HEK293 (cell line): Measurements from ENCODE around the gene CD84.

Experiments used
- CTCF ChIA-PET: fragments of 350-600 bp; formaldehyde crosslinking; extraction: SDS; loops from one replicate; lab custom pipeline; 2021; ENCODE audit warnings: antibody characterized with exemption; lab: Yijun Ruan, JAX
- POLR2A ChIA-PET: fragments of 300-600 bp; formaldehyde crosslinking; extraction: SDS; loops from one replicate; lab custom pipeline; 2020; ENCODE audit warnings: antibody characterized with exemption, inconsistent platforms; lab: Yijun Ruan, JAX
- H3K27ac ChIP-seq: fragments of 200-500 bp; sonication (Bioruptor generic); 2 replicates; pipeline ENCODE4 v1.5.1; 2014; ENCODE audit warnings: low read depth, low read length, control low read depth, inconsistent platforms; ENCODE audit errors: extremely low read depth
- H3K36me3 ChIP-seq, 2 experiments: fragments of 200-500 bp in 1 of 2; sonication (Bioruptor generic) in 1 of 2; 1 replicate in 1 of 2; 2 replicates in 1 of 2; pipeline ENCODE4 v1.5.1; 2014 to 2017; ENCODE audit warnings: inconsistent platforms in 2 of 2, low read length in 2 of 2; ENCODE audit not compliant: control insufficient read depth in 2 of 2, insufficient read depth in 1 of 2
- H3K4me1 ChIP-seq: fragments of 200-500 bp; sonication (Bioruptor generic); 2 replicates; pipeline ENCODE4 v1.5.1; 2014; ENCODE audit warnings: mild to moderate bottlenecking, low read length, inconsistent platforms; ENCODE audit not compliant: control insufficient read depth, insufficient read depth
- H3K4me3 ChIP-seq: 2 replicates; pipeline ENCODE4 v1.5.1; 2011; ENCODE audit warnings: low read depth, mild to moderate bottlenecking, control low read depth, low read length, moderate library complexity
- H3K9me3 ChIP-seq: fragments of 200-500 bp; sonication (Bioruptor generic); 2 replicates; pipeline ENCODE4 v1.5.1; 2014; ENCODE audit warnings: low read depth, low read length, inconsistent platforms; ENCODE audit not compliant: control insufficient read depth, insufficient read depth
- ATF2 ChIP-seq: fragments of 450-650 bp; formaldehyde crosslinking; IDR thresholded peaks from 2 replicates; pipeline ENCODE4 v1.5.1; 2016; ENCODE audit warnings: missing biosample characterization, missing genetic modification characterization, low read depth
- CTCF ChIP-seq: fragments of 450-650 bp; formaldehyde crosslinking; IDR thresholded peaks from 2 replicates; pipeline ENCODE4 v1.5.1; 2016; ENCODE audit warnings: missing biosample characterization, missing genetic modification characterization
- KLF7 ChIP-seq: fragments of 450-650 bp; formaldehyde crosslinking; IDR thresholded peaks from 2 replicates; pipeline ENCODE4 v1.5.1; 2016; ENCODE audit warnings: missing biosample characterization, missing genetic modification characterization, borderline replicate concordance
- TCF7L2 ChIP-seq: IDR thresholded peaks from 2 replicates; pipeline ENCODE4 v1.6.1; 2011; ENCODE audit warnings: low read depth, mild to moderate bottlenecking, inconsistent platforms, low read length, moderate library complexity, borderline replicate concordance
- ZBTB10 ChIP-seq: fragments of 450-650 bp; formaldehyde crosslinking; IDR thresholded peaks from 2 replicates; pipeline ENCODE4 v1.5.1; 2016; ENCODE audit warnings: missing biosample characterization, missing genetic modification characterization
- ZBTB17 ChIP-seq: fragments of 450-650 bp; formaldehyde crosslinking; IDR thresholded peaks from 2 replicates; pipeline ENCODE4 v1.5.1; 2016; ENCODE audit warnings: missing biosample characterization, missing genetic modification characterization
- ZBTB7A ChIP-seq: fragments of 450-650 bp; formaldehyde crosslinking; IDR thresholded peaks from 2 replicates; pipeline ENCODE4 v1.5.1; 2016; ENCODE audit warnings: low read depth, missing biosample characterization, missing genetic modification characterization
- ZBTB8A ChIP-seq: fragments of 450-650 bp; formaldehyde crosslinking; IDR thresholded peaks from 2 replicates; pipeline ENCODE4 v1.5.1; 2016; ENCODE audit warnings: missing biosample characterization, missing genetic modification characterization
- ZNF16 ChIP-seq: fragments of 450-650 bp; formaldehyde crosslinking; IDR thresholded peaks from 2 replicates; pipeline ENCODE4 v1.5.1; 2016; ENCODE audit warnings: low read depth, missing biosample characterization, missing genetic modification characterization
- ZNF302 ChIP-seq: fragments of 450-650 bp; formaldehyde crosslinking; IDR thresholded peaks from 2 replicates; pipeline ENCODE4 v1.5.1; 2016; ENCODE audit warnings: missing biosample characterization, missing genetic modification characterization, low read depth
- ZNF449 ChIP-seq: fragments of 450-650 bp; formaldehyde crosslinking; IDR thresholded peaks from 2 replicates; pipeline ENCODE4 v1.5.1; 2017; ENCODE audit warnings: missing biosample characterization, mild to moderate bottlenecking, missing genetic modification characterization, moderate library complexity
- ZNF530 ChIP-seq: fragments of 450-650 bp; formaldehyde crosslinking; IDR thresholded peaks from 2 replicates; pipeline ENCODE4 v1.5.1; 2016; ENCODE audit warnings: low read depth, missing biosample characterization, missing genetic modification characterization
- ZNF624 ChIP-seq: fragments of 450-650 bp; formaldehyde crosslinking; IDR thresholded peaks from 2 replicates; pipeline ENCODE4 v1.5.1; 2017; ENCODE audit warnings: missing biosample characterization, missing genetic modification characterization
- ZNF658 ChIP-seq: fragments of 450-650 bp; formaldehyde crosslinking; IDR thresholded peaks from 2 replicates; pipeline ENCODE4; 2016; ENCODE audit warnings: missing biosample characterization, missing genetic modification characterization
- ZNF791 ChIP-seq: fragments of 450-650 bp; formaldehyde crosslinking; IDR thresholded peaks from 2 replicates; pipeline ENCODE4 v1.5.1; 2016; ENCODE audit warnings: missing biosample characterization, missing genetic modification characterization

CD84 gene

DNA sequence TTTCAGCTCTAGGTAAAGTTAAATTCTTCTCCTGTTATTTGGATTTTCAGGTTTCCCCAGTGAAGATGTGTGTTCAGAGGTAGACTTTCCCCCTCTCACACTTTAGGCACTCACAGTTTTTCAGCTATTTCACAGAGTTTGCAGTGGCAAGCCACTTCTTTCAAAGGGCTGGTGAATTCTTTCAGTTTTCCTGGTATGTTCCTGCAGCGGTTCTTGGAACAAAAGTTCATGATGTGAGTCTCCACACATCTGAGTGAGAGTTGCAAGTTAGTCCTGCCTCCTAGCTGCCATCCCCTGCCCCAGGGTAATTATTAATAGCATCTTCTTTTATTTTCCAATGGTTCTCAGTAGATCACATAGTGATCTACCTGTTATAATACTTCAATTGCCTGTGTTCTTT is 27.3 kb upstream of the CD84 start:
- no peaks in the 10 kb centered on the region for H3K36me3 ChIP-seq
- no peak overlapping the region for H3K4me3 ChIP-seq
- TF ChIP-seq ZNF530 (tag by site-specific recombination) (no peak), ZBTB10 (tag by site-specific recombination) (no peak), ZNF449 (no peak), ATF2 (no peak), ZBTB7A (tag by site-specific recombination) (no peak), CTCF (tag by site-specific recombination) (no peak), KLF7 (no peak), ZBTB17 (tag by site-specific recombination) (no peak), ZNF658 (tag by site-specific recombination) (no peak), ZNF791 (tag by site-specific recombination) (no peak), ZNF624 (tag by site-specific recombination) (no peak), ZNF16 (tag by site-specific recombination) (no peak), ZNF302 (no peak), ZBTB8A (tag by site-specific recombination) (no peak)
- TF ChIP-seq, all 188 proteins: peak for 0
- H3K4me1 ChIP-seq: no peaks in the 10 kb centered on the region
- no peak overlapping the region for H3K27ac ChIP-seq
- ChIA-PET CTCF (interaction anchor here (0.6 to 4.1 kb wide), 10 partner anchors 9 to 212 kb away, joined by 3 to 24 read pairs (median 4); no protein-coding TSS in a partner anchor), POLR2A (no interaction called here)
- H3K9me3 ChIP-seq: no peaks in the 10 kb centered on the region

DNA sequence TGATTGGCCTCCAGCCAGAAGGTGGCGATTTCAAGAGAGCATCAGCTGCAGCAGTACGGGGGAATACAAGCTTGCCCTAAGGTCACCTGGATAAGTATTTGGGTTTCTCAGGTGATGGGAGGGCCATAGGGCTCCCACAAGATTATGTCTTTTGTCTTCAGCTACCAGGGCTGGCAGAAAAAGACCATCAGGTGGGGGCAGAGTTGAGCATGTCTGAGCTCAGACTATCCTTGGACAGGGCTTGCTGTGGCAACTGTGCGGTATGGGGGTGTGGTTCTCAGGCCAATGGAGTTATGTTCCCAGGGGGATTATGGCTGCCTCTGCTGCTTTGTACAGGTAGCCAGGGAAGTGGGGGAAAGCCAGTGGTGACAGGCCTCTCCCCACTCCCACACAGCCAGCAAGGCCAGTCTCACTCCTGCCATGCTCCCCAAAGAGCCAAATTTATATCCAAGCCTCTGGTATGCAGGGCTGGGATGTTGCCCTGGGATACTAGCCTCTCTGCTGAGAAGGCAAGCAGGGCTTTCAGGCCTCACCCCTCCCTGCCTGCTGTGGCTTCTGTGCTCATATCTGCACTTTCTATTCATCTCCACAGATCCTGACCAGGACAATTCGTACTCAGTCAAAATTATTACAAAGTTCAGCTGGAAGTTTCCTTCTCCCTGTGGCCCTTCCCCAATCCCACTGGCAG is 26.6 kb upstream of the CD84 start:
- no peaks in the 10 kb centered on the region for H3K9me3 ChIP-seq
- no peak overlapping the region for H3K27ac ChIP-seq
- H3K36me3 ChIP-seq: no peaks in the 10 kb centered on the region
- CTCF ChIA-PET: interaction anchor here (0.6 to 4.0 kb wide), 7 partner anchors 8 to 521 kb away, joined by 3 to 24 read pairs (median 5); no protein-coding TSS in a partner anchor
- H3K4me3 ChIP-seq: no peak overlapping the region
- no peaks in the 10 kb centered on the region for H3K4me1 ChIP-seq
- TF ChIP-seq TCF7L2: no peak
- POLR2A ChIA-PET: no interaction called here
